Endodermal cell (in vitro differentiated cells): ENCODE measurements around the gene SPTB. TPM values are rescaled to one million over a fixed set of nuclear protein-coding genes. Genes with fewer than 3 reads are reported as not detected.
A peak's percentile ranks its signal among the peaks of the same experiment; 100 is the strongest.

Source experiments
- DNase-seq: peaks from one replicate; pipeline ENCODE4 v3.0.0-alpha.2; 2017
- H3K27ac ChIP-seq: 2 replicates; pipeline ENCODE4 v1.5.1; 2013; ENCODE audit warnings: mild to moderate bottlenecking, low read depth, low read length, moderate library complexity
- H3K27me3 ChIP-seq: 2 replicates; pipeline ENCODE4 v1.6.1; 2013; ENCODE audit warnings: mild to moderate bottlenecking, low read length, moderate library complexity; ENCODE audit not compliant: insufficient read depth, control insufficient read depth, poor library complexity, severe bottlenecking
- H3K36me3 ChIP-seq: 2 replicates; pipeline ENCODE4 v1.7.0; 2013; ENCODE audit warnings: mild to moderate bottlenecking, low read length, moderate library complexity; ENCODE audit not compliant: control insufficient read depth, insufficient read depth
- H3K4me1 ChIP-seq: one replicate; pipeline ENCODE4 v1.7.0; 2013; ENCODE audit warnings: low read length; ENCODE audit not compliant: control insufficient read depth, insufficient read depth
- H3K4me3 ChIP-seq: 2 replicates; pipeline ENCODE4 v1.5.1; 2013; ENCODE audit warnings: mild to moderate bottlenecking, low read length, moderate library complexity
- H3K9ac ChIP-seq: 2 replicates; pipeline ENCODE4 v1.6.1; 2013; ENCODE audit warnings: mild to moderate bottlenecking, low read length, moderate library complexity; ENCODE audit not compliant: poor library complexity, severe bottlenecking; ENCODE audit errors: extremely low read depth
- H3K9me3 ChIP-seq: 2 replicates; pipeline ENCODE4 v1.6.1; 2013; ENCODE audit warnings: mild to moderate bottlenecking, low read length, moderate library complexity; ENCODE audit not compliant: control insufficient read depth
- H3K27ac Mint-ChIP-seq: 2 replicates; pipeline ENCODE4 v1.8.0; 2020; ENCODE audit warnings: mixed read lengths
- H3K27me3 Mint-ChIP-seq: 2 replicates; pipeline ENCODE4 v1.8.0; 2021; ENCODE audit warnings: mild to moderate bottlenecking, mixed read lengths; ENCODE audit not compliant: insufficient read depth
- H3K36me3 Mint-ChIP-seq: 2 replicates; pipeline ENCODE4 v1.8.0; 2020; ENCODE audit warnings: low read depth, mixed read lengths
- H3K4me1 Mint-ChIP-seq: 2 replicates; pipeline ENCODE4 v1.8.0; 2020; ENCODE audit warnings: mixed read lengths
- H3K4me3 Mint-ChIP-seq: 2 replicates; pipeline ENCODE4 v1.8.0; 2020; ENCODE audit warnings: mild to moderate bottlenecking, moderate library complexity, mixed read lengths
- H3K9me3 Mint-ChIP-seq: 2 replicates; pipeline ENCODE4 v1.8.0; 2020; ENCODE audit warnings: mild to moderate bottlenecking, mixed read lengths
- CTCF ChIP-seq: fragments of 200-600 bp; sonication (generic); conservative IDR thresholded peaks from 2 replicates; pipeline ENCODE4 v1.5.0; 2021; ENCODE audit warnings: antibody characterized with exemption, mild to moderate bottlenecking
- WGBS, 2 experiments: methylation state at CpG; one replicate each; pipeline versions ENCODE4 v1.1.5 to v1.1.7; 2013; ENCODE audit warnings: missing lambda C conversion rate in 2 of 2, mixed read lengths in 1 of 2; ENCODE audit not compliant: insufficient coverage in 1 of 2, insufficient read length in 1 of 2; 5-methylcytosine and 5-hydroxymethylcytosine counted together
- total RNA-seq, 2 donors: library from RNA; stranded (reverse); fragmentation: NEBNext Ultra II Directional in 1 of 2; extraction: Animal tissue kit (Norgen Biotek cat#: 25700) in 1 of 2; gene quantifications; 2 replicates in 1 of 2; 3 replicates in 1 of 2; pipeline ENCODE4 v1.2.1, GENCODE V29; 2021

SPTB gene
- total RNA-seq, 2 donors from 2014 or later: 0.77 to 1.4 TPM

- no peak overlapping the region for H3K4me3 ChIP-seq
- H3K27me3 ChIP-seq: no peaks in the 10 kb centered on the region
- 65 to 84% methylated on average over 5 to 15 of the region's 15 CpGs for WGBS, 2 experiments
- no peak overlapping the region for H3K9ac ChIP-seq
- peaks cover 34% of the 10 kb centered on the region for H3K4me1 ChIP-seq
- Mint-ChIP-seq H3K9me3 (no peaks in the 10 kb centered on the region), H3K27me3 (peaks cover 3% of the 10 kb centered on the region), H3K4me1 (peaks cover 61% of the 10 kb centered on the region), H3K4me3 (no peak overlapping the region), H3K27ac (peak overlapping the region; percentile 15), H3K36me3 (peaks cover 13% of the 10 kb centered on the region)
- no peak for DNase-seq
- H3K36me3 ChIP-seq: peaks cover 11% of the 10 kb centered on the region
- H3K27ac ChIP-seq: no peak overlapping the region
- TF ChIP-seq CTCF: no peak
- no peaks in the 10 kb centered on the region for H3K9me3 ChIP-seq
Measured at GRCh38 chr14:64723691-64724577, 155.8 kb downstream of the SPTB start.

DNA sequence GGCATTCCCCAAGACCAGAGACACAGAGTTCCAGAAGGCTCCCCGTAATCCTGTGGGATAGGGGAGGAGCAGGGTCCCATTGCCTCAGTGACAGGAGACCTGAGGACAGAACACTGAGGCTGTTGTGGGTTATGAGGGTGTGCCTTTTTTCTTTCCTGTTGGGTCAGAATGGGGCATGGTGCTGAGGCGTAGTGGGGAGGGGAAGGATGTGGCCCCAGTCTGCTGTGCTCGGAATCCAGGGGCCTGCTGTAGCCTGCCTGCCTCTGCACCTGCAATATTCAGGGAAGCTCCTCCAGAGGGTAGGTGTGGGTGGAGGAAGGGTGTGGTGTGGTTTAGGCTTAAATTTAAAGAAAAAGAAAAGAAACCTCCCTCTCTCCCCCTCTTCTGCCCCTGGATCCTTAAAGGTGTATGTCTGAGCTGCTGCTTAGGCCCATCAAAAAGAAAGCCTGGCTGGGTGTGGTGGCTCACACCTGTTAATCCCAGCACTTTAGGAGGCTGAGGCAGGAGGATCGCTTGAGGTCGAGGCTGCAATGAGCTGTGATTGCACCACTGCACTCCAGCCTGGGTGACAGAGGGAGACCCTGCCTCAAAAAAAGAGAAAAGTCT is 156.8 kb downstream of the SPTB start:
- Mint-ChIP-seq H3K4me1 (peaks cover 71% of the 10 kb centered on the region), H3K27ac (no peak overlapping the region), H3K36me3 (peaks cover 7% of the 10 kb centered on the region), H3K27me3 (peaks cover 3% of the 10 kb centered on the region), H3K4me3 (no peak overlapping the region), H3K9me3 (no peaks in the 10 kb centered on the region)
- peaks cover 1% of the 10 kb centered on the region for H3K36me3 ChIP-seq
- no peaks in the 10 kb centered on the region for H3K9me3 ChIP-seq
- H3K9ac ChIP-seq: no peak overlapping the region
- DNase-seq: no peak
- no peak overlapping the region for H3K27ac ChIP-seq
- peaks cover 34% of the 10 kb centered on the region for H3K4me1 ChIP-seq
- no peak for TF ChIP-seq CTCF
- H3K4me3 ChIP-seq: no peak overlapping the region
- 95 to 100% methylated on average over 3 to 5 of the region's 5 CpGs for WGBS, 2 experiments
- H3K27me3 ChIP-seq: no peaks in the 10 kb centered on the region

DNA sequence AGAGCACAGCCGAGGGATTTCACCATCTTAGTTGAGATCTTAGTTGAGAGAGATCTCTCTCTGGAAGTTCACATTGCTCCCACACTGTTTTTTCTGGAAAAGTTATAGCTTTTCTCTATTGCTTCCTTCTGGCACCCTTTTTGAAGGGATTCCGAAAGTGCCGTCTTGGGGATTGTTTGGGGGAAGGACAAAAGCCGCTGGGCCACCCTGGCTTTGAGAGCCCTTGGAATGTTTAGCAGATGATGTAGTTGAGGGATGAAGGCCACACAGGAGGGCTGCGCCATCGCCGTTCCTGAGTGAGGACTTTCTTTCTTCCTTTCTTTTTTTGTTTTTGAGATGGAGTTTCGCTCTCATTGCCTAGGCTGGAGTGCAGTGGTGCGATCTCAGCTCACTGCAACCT is 157.8 kb downstream of the SPTB start:
- no peak for DNase-seq
- no peak overlapping the region for H3K27ac Mint-ChIP-seq
- 79 to 92% methylated on average over 2 to 9 of the region's 9 CpGs for WGBS, 2 experiments
- peaks cover 3% of the 10 kb centered on the region for H3K27me3 Mint-ChIP-seq
- peaks cover 82% of the 10 kb centered on the region for H3K4me1 Mint-ChIP-seq
- Histone ChIP-seq H3K4me1 (peaks cover 38% of the 10 kb centered on the region), H3K9ac (no peak overlapping the region), H3K36me3 (no peaks in the 10 kb centered on the region), H3K4me3 (no peak overlapping the region), H3K27me3 (no peaks in the 10 kb centered on the region), H3K9me3 (no peaks in the 10 kb centered on the region), H3K27ac (no peak overlapping the region)
- TF ChIP-seq CTCF: no peak
- no peak overlapping the region for H3K4me3 Mint-ChIP-seq
- H3K9me3 Mint-ChIP-seq: no peaks in the 10 kb centered on the region
- H3K36me3 Mint-ChIP-seq: peaks cover 3% of the 10 kb centered on the region
